Measurements from ENCODE around the gene CCPG1. TPM values are rescaled to one million over a fixed set of nuclear protein-coding genes. Genes with fewer than 3 reads are reported as not detected.

Gene CCPG1
- total RNA-seq, 1 donor from 2014 or later, result 83.3 TPM

GRCh38 chr15:55327387-55327786, 80.8 kb downstream of the CCPG1 start:
- intact Hi-C loops (cut with DNase I), result no loop called here
- no peak for DNase-seq (ENCODE audit: low spot score)

DNA sequence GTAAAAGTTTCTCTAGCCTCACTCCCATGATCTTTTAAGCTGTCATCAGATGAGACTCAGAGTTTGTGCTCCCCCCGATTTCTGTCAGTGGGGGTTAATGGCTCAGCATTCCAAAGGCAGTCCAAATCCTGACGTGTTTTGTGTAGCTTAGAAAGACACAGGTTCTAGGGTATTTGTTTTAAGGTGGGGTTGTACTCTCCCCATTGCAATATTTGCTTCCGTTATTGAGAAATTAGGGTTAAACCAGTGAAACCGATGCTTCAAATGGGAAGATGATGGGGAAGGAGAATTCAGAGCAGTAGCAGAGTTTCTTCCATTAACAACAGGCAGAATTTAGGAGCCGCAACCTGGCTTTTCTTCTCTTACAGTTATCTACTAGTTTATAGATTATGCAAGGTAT, 85.7 kb downstream of the CCPG1 start:
- no peak for DNase-seq (ENCODE audit: low spot score)
- intact Hi-C loops (cut with DNase I), result no loop called here

DNA sequence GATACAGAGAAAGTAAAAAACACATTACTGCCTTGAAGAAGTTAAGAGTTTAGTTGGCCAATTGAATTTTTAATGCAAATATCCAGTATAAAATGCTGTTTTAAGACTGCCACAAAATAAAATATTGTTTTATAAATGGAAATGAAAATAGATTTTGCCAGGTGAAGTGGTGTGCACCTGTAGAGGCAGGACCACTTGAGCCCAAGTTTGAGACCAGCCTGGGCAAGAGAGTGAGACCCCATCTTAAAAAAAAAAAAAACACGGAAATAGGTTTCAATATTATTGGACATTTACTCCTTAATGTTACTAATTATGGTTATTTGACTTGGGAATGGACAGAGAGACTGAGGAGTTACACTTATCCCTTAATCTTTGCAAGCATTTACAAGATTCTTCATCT, 87.2 kb downstream of the CCPG1 start:
- intact Hi-C loops (cut with DNase I), result no loop called here

GRCh38 chr15:55320238-55320550, 88.0 kb downstream of the CCPG1 start:
- intact Hi-C loops (cut with DNase I), result no loop called here
- DNase-seq (ENCODE audit: low spot score), result no peak

More for the DNA sequence above, 87.2 kb downstream of the CCPG1 start:
- no peak for DNase-seq (ENCODE audit: low spot score)

- DNase-seq (ENCODE audit: low spot score), result no peak
- intact Hi-C loops (cut with DNase I), result no loop called here
Measured at GRCh38 chr15:55319537-55320237, 88.5 kb downstream of the CCPG1 start.

GRCh38 chr15:55318588-55319494, 89.3 kb downstream of the CCPG1 start, which contains the start of the genes PIGB and PIGBOS1:
PIGB (plus strand) TSS chr15:55319222; CDS start chr15:55319251, 29 bp downstream.
PIGBOS1 (minus strand) TSS chr15:55319123; CDS start chr15:55317792, 1,331 bp downstream.
- intact Hi-C loops (cut with DNase I), result no loop called here
- peak; percentile 93 for DNase-seq (ENCODE audit: low spot score)

Small RNA genes lying within 50 kb of the gene (microRNA-seq; reads per million reads assigned to microRNA genes)
- 204 reads per million, percentile 65 among the genes with 10 or more reads in this experiment for gene MIR628

Other genes with a start within 250 kb of the CCPG1 start
- gene RSL24D1, start 211.4 kb downstream of the CCPG1 start, total RNA-seq, result 38.4 TPM
- 7.1 TPM for gene RAB27A, start 118.5 kb downstream of the CCPG1 start, total RNA-seq
- gene PIGBOS1, start 89.2 kb downstream of the CCPG1 start, total RNA-seq, result 7.4 TPM
- 4.7 TPM for gene PIGB, start 89.1 kb downstream of the CCPG1 start, total RNA-seq
- 3.2 TPM for gene PIERCE2, start 136 bp upstream of the CCPG1 start, total RNA-seq
- 0.32 TPM for gene DNAAF4, start 99.9 kb upstream of the CCPG1 start, total RNA-seq
- gene PYGO1, start 180.0 kb upstream of the CCPG1 start, total RNA-seq, result 3.1 TPM

Measured in cardiac septum (tissue), 1 donor.